DMS153 treated with DMSO at 0.1 percent for 48 hours (cell line): ENCODE measurements around the gene ITGAV.
"Not testable (repeated sequence)": the region's sequence is repeated elsewhere in the genome, so short reads cannot be mapped to it uniquely, and the experiment has no call there.

Experiments
- DNase-seq: peaks from one replicate; lab custom pipeline; 2025; ENCODE audit not compliant: unreplicated experiment; lab: John Stamatoyannopoulos, UW

The ITGAV gene

GRCh38 chr2:186589612-186590349 is at the start of gene ITGAV:
Gene ITGAV (plus strand): TSS chr2:186590056. CDS start chr2:186590339, 283 bp downstream.
- DNase-seq, result peak; percentile 81

GRCh38 chr2:186540941-186541340 is 48.9 kb upstream of the ITGAV start:
- no peak for DNase-seq

- no peak for DNase-seq
Observed at GRCh38 chr2:186542002-186542401, 47.9 kb upstream of the ITGAV start.

GRCh38 chr2:186543561-186544131 is 46.2 kb upstream of the ITGAV start:
- DNase-seq, result no peak

GRCh38 chr2:186544255-186544675 is 45.6 kb upstream of the ITGAV start:
- no peak for DNase-seq

- no peak for DNase-seq
Observed at GRCh38 chr2:186546846-186547245, 43.0 kb upstream of the ITGAV start.

- no peak for DNase-seq
Observed at GRCh38 chr2:186551323-186552050, 38.4 kb upstream of the ITGAV start.

GRCh38 chr2:186554429-186554828 is 35.4 kb upstream of the ITGAV start:
- DNase-seq, result no peak

GRCh38 chr2:186554850-186555671 is 34.8 kb upstream of the ITGAV start:
- DNase-seq, result no peak

- no peak for DNase-seq
Observed at GRCh38 chr2:186558512-186559276, 31.2 kb upstream of the ITGAV start.

GRCh38 chr2:186559370-186559769 is 30.5 kb upstream of the ITGAV start:
- DNase-seq, result no peak

GRCh38 chr2:186559848-186560247 is 30.0 kb upstream of the ITGAV start:
- DNase-seq, result no peak

GRCh38 chr2:186560254-186560653 is 29.6 kb upstream of the ITGAV start:
- DNase-seq, result no peak

GRCh38 chr2:186561467-186562208 is 28.2 kb upstream of the ITGAV start:
- DNase-seq, result no peak

- no peak for DNase-seq
Observed at GRCh38 chr2:186562209-186562578, 27.7 kb upstream of the ITGAV start.

GRCh38 chr2:186568600-186568999 is 21.3 kb upstream of the ITGAV start:
- not testable (repeated sequence) for DNase-seq

GRCh38 chr2:186569127-186569526 is 20.7 kb upstream of the ITGAV start:
- DNase-seq, result not testable (repeated sequence)

GRCh38 chr2:186569897-186570296 is 20.0 kb upstream of the ITGAV start:
- DNase-seq, result no peak

- DNase-seq, result no peak
Observed at GRCh38 chr2:186570604-186571003, 19.3 kb upstream of the ITGAV start.

- no peak for DNase-seq
Observed at GRCh38 chr2:186572705-186573104, 17.2 kb upstream of the ITGAV start.
